ENCODE measurements around the gene CABP4. TPM values are rescaled to one million over a fixed set of nuclear protein-coding genes. Genes with fewer than 3 reads are reported as not detected.

Gene CABP4
- total and polyA plus RNA-seq, 8 donors = 0.43 to 1.7 (median 0.62) TPM; not detected in 2

GRCh38 chr11:67505605-67506396 is 50.6 kb downstream of the CABP4 start:
- 4 to 11% (median 8%) methylated on average over 8 to 17 of the region's 17 CpGs for WGBS, 5 donors
- peak; percentile 48 to 92 (median 79) for TF ChIP-seq POLR2AphosphoS5 (IDR thresholded peaks at IDR 0.05)
- no peak for TF ChIP-seq EP300 (IDR thresholded peaks at IDR 0.05)
- peak in 2 of 4 donors; percentile 5 to 14 for TF ChIP-seq POLR2A (IDR thresholded peaks at IDR 0.05)
- TF ChIP-seq CTCF (IDR thresholded peaks at IDR 0.05) = peak in 6 of 7 experiments; percentile 88 to 99 (median 97)
- intact Hi-C loops (cut with DNase I; ENCODE audit: low total_unique reads) = loop anchor here (10.0 kb wide), 1 partner anchor 71 kb away; the partner anchor contains the start of gene PTPRCAP
- Histone ChIP-seq H3K27ac (peak overlapping the region; percentile 85 to 99 (median 98)), H3K27me3 (peaks cover 0 to 22% (median 0%) of the 10 kb centered on the region in 3 donors), H3K9me3 (no peaks in the 10 kb centered on the region), H3K4me1 (peaks cover 49 to 56% (median 54%) of the 10 kb centered on the region in 4 donors), H3K4me3 (peak overlapping the region; percentile 48 to 87 (median 70)), H3K36me3 (peaks cover 0 to 25% (median 16%) of the 10 kb centered on the region in 4 donors)
- DNase-seq = peak; percentile 94 to 97

GRCh38 chr11:67506426-67507051 is 51.4 kb downstream of the CABP4 start:
- peak in 1 of 7 experiments; percentile 54 for TF ChIP-seq CTCF (IDR thresholded peaks at IDR 0.05)
- no peak for TF ChIP-seq POLR2AphosphoS5 (IDR thresholded peaks at IDR 0.05)
- TF ChIP-seq POLR2A (IDR thresholded peaks at IDR 0.05) = no peak
- TF ChIP-seq EP300 (IDR thresholded peaks at IDR 0.05) = no peak
- peak; percentile 35 to 43 for DNase-seq
- Histone ChIP-seq H3K27me3 (peaks cover 0 to 28% (median 0%) of the 10 kb centered on the region in 3 donors), H3K4me1 (peaks cover 49 to 56% (median 54%) of the 10 kb centered on the region in 4 donors), H3K27ac (peak overlapping the region; percentile 85 to 99 (median 98)), H3K36me3 (peaks cover 0 to 18% (median 11%) of the 10 kb centered on the region in 4 donors), H3K4me3 (peak overlapping the region; percentile 72 to 87 (median 80)), H3K9me3 (no peaks in the 10 kb centered on the region)
- 39 to 84% (median 52%) methylated on average over 12 to 16 of the region's 16 CpGs for WGBS, 5 donors
- intact Hi-C loops (cut with DNase I; ENCODE audit: low total_unique reads) = loop anchor here (10.0 kb wide), 1 partner anchor 72 kb away; the partner anchor contains the start of gene PTPRCAP

DNA sequence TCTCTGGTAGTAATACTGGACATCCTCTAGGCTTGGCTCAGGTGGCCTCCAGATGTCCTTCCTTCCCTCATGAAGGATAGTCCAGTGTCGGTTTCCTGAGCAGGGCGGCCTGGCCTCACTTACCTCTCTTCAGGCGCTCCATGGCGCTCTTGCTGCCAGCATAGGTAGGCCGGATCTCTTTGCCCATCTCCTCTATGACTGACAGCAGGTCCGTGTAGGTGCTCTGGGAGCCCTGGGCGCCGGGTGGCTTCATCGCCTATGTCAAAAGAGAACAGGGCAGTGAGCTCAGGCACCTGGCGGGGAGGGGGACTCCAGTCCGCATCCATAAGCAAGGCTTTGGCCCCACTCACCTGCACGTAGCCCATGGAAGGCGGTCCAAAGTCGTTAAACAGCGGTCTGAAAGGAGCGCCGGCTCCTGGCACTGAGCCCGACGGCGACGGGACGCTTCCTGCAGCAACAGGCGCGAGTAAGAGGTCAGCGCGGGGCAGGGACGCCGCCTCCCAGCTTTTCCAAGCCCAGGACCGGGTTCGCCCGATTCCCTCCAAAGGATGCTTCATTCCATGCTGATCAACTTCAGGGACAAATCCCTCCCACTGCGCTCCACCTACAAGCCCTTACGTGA is 52.2 kb downstream of the CABP4 start:
- Histone ChIP-seq H3K4me3 (peak overlapping the region; percentile 72 to 87 (median 80)), H3K9me3 (no peaks in the 10 kb centered on the region), H3K4me1 (peaks cover 49 to 56% (median 54%) of the 10 kb centered on the region in 4 donors), H3K27ac (peak overlapping the region; percentile 94 to 99 (median 98)), H3K27me3 (peaks cover 0 to 34% (median 0%) of the 10 kb centered on the region in 3 donors), H3K36me3 (peaks cover 0 to 10% (median 4%) of the 10 kb centered on the region in 4 donors)
- TF ChIP-seq POLR2A (IDR thresholded peaks at IDR 0.05) (no peak), EP300 (IDR thresholded peaks at IDR 0.05) (no peak), POLR2AphosphoS5 (IDR thresholded peaks at IDR 0.05) (no peak), CTCF (IDR thresholded peaks at IDR 0.05) (no peak)
- intact Hi-C loops (cut with DNase I; ENCODE audit: low total_unique reads) = loop anchor here (10.0 kb wide), 1 partner anchor 73 kb away; the partner anchor contains the start of gene PTPRCAP
- DNase-seq = peak in 1 of 2 donors; percentile 36
- 14 to 33% (median 17%) methylated on average over 19 to 33 of the region's 33 CpGs for WGBS, 5 donors
